GM23338 (cell line): ENCODE measurements around the gene FADD. TPM values are rescaled to one million over a fixed set of nuclear protein-coding genes. Genes with fewer than 3 reads are reported as not detected.

Experiments
- ATAC-seq: fragments of 200-7000 bp; cut with Tn5 transposase; 3 replicates; pipeline ENCODE4 v1.9.1; 2020
- DNase-seq: peaks from one replicate; pipeline ENCODE4 v3.0.0-alpha.2; 2015; ENCODE audit warnings: low spot score
- H2AFZ ChIP-seq: fragments of 200-600 bp; sonication (generic); 2 replicates; pipeline ENCODE4 v1.8.0; 2016; ENCODE audit warnings: antibody characterized with exemption, mild to moderate bottlenecking, moderate library complexity
- H3F3A ChIP-seq: fragments of 200-600 bp; sonication (generic); replicated peaks from 2 replicates; pipeline ENCODE4 v1.8.0; 2017; ENCODE audit warnings: antibody characterized with exemption, mixed run types, low read depth
- H3K27ac ChIP-seq: fragments of 200-600 bp; sonication (generic); 2 replicates; pipeline ENCODE4 v1.6.1; 2016; ENCODE audit warnings: low read depth
- H3K27me3 ChIP-seq: fragments of 200-600 bp; sonication (generic); 2 replicates; pipeline ENCODE4 v1.8.0; 2016; ENCODE audit warnings: mild to moderate bottlenecking, mixed run types, moderate library complexity; ENCODE audit not compliant: insufficient read depth
- H3K36me3 ChIP-seq: fragments of 200-600 bp; sonication (generic); 2 replicates; pipeline ENCODE4 v1.8.0; 2016; ENCODE audit warnings: mild to moderate bottlenecking; ENCODE audit not compliant: insufficient read depth
- H3K4me1 ChIP-seq: fragments of 200-600 bp; sonication (generic); 2 replicates; pipeline ENCODE4 v1.8.0; 2016; ENCODE audit warnings: mild to moderate bottlenecking, moderate library complexity; ENCODE audit not compliant: insufficient read depth
- H3K4me2 ChIP-seq: fragments of 200-600 bp; sonication (generic); 2 replicates; pipeline ENCODE4 v1.7.1; 2017; ENCODE audit warnings: mixed run types
- H3K4me3 ChIP-seq: fragments of 200-600 bp; sonication (generic); 2 replicates; pipeline ENCODE4 v1.6.1; 2016; ENCODE audit warnings: mixed run types
- H3K79me2 ChIP-seq: fragments of 200-600 bp; sonication (generic); replicated peaks from 2 replicates; pipeline ENCODE4 v1.8.0; 2017; ENCODE audit warnings: mild to moderate bottlenecking; ENCODE audit not compliant: insufficient read depth
- H3K9me2 ChIP-seq: fragments of 200-600 bp; sonication (generic); 2 replicates; pipeline ENCODE4 v1.8.0; 2017; ENCODE audit not compliant: insufficient read depth
- H4K20me1 ChIP-seq: fragments of 200-600 bp; sonication (generic); replicated peaks from 2 replicates; pipeline ENCODE4 v1.8.0; 2017; ENCODE audit warnings: mild to moderate bottlenecking; ENCODE audit not compliant: insufficient read depth
- H3K27ac Mint-ChIP-seq: 2 replicates; pipeline ENCODE4 v1.8.0; 2020; ENCODE audit warnings: inconsistent platforms, mild to moderate bottlenecking, moderate library complexity, mixed read lengths
- H3K27me3 Mint-ChIP-seq: 3 replicates; pipeline ENCODE4 v1.8.0; 2022; ENCODE audit warnings: low read depth, mild to moderate bottlenecking, moderate library complexity, mixed read lengths, inconsistent platforms; ENCODE audit not compliant: insufficient read depth, poor library complexity
- H3K36me3 Mint-ChIP-seq: 3 replicates; pipeline ENCODE4 v1.8.0; 2021; ENCODE audit warnings: low read depth, mild to moderate bottlenecking, inconsistent platforms, moderate library complexity, mixed read lengths
- H3K4me1 Mint-ChIP-seq: 3 replicates; pipeline ENCODE4 v1.8.0; 2020; ENCODE audit warnings: mild to moderate bottlenecking, inconsistent platforms, mixed read lengths
- H3K4me3 Mint-ChIP-seq: 3 replicates; pipeline ENCODE4 v1.8.0; 2021; ENCODE audit warnings: moderate library complexity, mild to moderate bottlenecking, inconsistent platforms, mixed read lengths
- H3K9me3 Mint-ChIP-seq: 3 replicates; pipeline ENCODE4 v1.8.0; 2020; ENCODE audit warnings: moderate library complexity, mild to moderate bottlenecking, inconsistent platforms, mixed read lengths
- EZH2 ChIP-seq: fragments of 200-600 bp; sonication (generic); IDR thresholded peaks from one replicate; pipeline ENCODE4 v1.8.0; 2017; ENCODE audit warnings: antibody characterized with exemption, mild to moderate bottlenecking, low read depth; ENCODE audit not compliant: unreplicated experiment
- EZH2phosphoT487 ChIP-seq: fragments of 200-600 bp; sonication (generic); IDR thresholded peaks from one replicate; pipeline ENCODE4 v1.8.1; 2018; ENCODE audit warnings: antibody characterized with exemption; ENCODE audit not compliant: unreplicated experiment
- POLR2AphosphoS5 ChIP-seq: IDR thresholded peaks from 2 replicates; pipeline ENCODE4 v1.6.1; 2016; ENCODE audit warnings: antibody characterized with exemption, low read depth
- ZNF114 ChIP-seq: fragments of 250-450 bp; sonication (Bioruptor Pico); IDR thresholded peaks from 2 replicates; pipeline ENCODE4 v1.5.0; 2020; ENCODE audit warnings: mild to moderate bottlenecking, moderate library complexity
- ZNF331 ChIP-seq: fragments of 250-450 bp; sonication (Bioruptor Pico); IDR thresholded peaks from 2 replicates; pipeline ENCODE4 v1.5.0; 2020; ENCODE audit warnings: low read depth, mild to moderate bottlenecking, moderate library complexity
- polyA plus RNA-seq: library from polyadenylated mRNA; unstranded; fragments of >200 nt; fragmentation: Nextera tagmentation; extraction: Ambion mirVana; gene quantifications from 2 replicates; pipeline ENCODE4 v1.2.1, GENCODE V29; 2016
- total RNA-seq: library from RNA; depleted of rRNA; stranded (reverse); fragments of >200 nt; shearing (Covaris generic); gene quantifications from 2 replicates; pipeline ENCODE4 v1.2.3, GENCODE V29; 2014
- TF ChIP-seq, protein P1 (sequence below): fragments of 250-450 bp; sonication (Bioruptor Pico); IDR thresholded peaks from 2 replicates; pipeline ENCODE4 v1.5.0; 2020; ENCODE audit warnings: mild to moderate bottlenecking, moderate library complexity
- TF ChIP-seq, protein P2 (sequence below), 2 experiments: fragments of 200-600 bp in 1 of 2; sonication (generic) in 1 of 2; conservative IDR thresholded peaks; 2 replicates each; pipeline versions ENCODE4 v1.5.1 to v1.6.1; 2016 to 2017; ENCODE audit warnings: antibody characterized with exemption in 2 of 2, low read depth in 2 of 2, mild to moderate bottlenecking in 2 of 2, moderate library complexity in 1 of 2

FADD gene
- total and polyA plus RNA-seq, 2 experiments from 2014 or later, result 19.7 to 65.8 TPM

DNA sequence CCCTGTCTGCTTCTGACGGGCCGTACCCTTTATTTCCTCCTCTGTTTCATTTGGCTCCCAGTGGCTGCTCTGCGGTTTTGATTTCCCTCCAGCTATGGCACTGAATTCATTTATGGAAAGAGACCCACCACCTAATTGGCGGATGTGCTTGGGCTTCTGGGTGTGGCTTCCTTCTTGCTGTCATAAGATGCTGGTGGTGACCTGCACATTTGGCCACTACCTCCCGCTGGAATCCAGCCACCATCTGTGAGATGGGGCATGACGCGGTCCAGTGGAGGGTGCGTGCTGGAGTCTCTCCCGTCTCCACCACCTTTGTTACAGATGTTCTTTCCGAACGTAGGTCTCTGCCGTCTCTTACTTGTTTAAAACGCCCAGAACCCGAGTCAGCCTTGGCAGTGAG is 47.7 kb upstream of the FADD start (continued):
- TF ChIP-seq, protein P1, sequence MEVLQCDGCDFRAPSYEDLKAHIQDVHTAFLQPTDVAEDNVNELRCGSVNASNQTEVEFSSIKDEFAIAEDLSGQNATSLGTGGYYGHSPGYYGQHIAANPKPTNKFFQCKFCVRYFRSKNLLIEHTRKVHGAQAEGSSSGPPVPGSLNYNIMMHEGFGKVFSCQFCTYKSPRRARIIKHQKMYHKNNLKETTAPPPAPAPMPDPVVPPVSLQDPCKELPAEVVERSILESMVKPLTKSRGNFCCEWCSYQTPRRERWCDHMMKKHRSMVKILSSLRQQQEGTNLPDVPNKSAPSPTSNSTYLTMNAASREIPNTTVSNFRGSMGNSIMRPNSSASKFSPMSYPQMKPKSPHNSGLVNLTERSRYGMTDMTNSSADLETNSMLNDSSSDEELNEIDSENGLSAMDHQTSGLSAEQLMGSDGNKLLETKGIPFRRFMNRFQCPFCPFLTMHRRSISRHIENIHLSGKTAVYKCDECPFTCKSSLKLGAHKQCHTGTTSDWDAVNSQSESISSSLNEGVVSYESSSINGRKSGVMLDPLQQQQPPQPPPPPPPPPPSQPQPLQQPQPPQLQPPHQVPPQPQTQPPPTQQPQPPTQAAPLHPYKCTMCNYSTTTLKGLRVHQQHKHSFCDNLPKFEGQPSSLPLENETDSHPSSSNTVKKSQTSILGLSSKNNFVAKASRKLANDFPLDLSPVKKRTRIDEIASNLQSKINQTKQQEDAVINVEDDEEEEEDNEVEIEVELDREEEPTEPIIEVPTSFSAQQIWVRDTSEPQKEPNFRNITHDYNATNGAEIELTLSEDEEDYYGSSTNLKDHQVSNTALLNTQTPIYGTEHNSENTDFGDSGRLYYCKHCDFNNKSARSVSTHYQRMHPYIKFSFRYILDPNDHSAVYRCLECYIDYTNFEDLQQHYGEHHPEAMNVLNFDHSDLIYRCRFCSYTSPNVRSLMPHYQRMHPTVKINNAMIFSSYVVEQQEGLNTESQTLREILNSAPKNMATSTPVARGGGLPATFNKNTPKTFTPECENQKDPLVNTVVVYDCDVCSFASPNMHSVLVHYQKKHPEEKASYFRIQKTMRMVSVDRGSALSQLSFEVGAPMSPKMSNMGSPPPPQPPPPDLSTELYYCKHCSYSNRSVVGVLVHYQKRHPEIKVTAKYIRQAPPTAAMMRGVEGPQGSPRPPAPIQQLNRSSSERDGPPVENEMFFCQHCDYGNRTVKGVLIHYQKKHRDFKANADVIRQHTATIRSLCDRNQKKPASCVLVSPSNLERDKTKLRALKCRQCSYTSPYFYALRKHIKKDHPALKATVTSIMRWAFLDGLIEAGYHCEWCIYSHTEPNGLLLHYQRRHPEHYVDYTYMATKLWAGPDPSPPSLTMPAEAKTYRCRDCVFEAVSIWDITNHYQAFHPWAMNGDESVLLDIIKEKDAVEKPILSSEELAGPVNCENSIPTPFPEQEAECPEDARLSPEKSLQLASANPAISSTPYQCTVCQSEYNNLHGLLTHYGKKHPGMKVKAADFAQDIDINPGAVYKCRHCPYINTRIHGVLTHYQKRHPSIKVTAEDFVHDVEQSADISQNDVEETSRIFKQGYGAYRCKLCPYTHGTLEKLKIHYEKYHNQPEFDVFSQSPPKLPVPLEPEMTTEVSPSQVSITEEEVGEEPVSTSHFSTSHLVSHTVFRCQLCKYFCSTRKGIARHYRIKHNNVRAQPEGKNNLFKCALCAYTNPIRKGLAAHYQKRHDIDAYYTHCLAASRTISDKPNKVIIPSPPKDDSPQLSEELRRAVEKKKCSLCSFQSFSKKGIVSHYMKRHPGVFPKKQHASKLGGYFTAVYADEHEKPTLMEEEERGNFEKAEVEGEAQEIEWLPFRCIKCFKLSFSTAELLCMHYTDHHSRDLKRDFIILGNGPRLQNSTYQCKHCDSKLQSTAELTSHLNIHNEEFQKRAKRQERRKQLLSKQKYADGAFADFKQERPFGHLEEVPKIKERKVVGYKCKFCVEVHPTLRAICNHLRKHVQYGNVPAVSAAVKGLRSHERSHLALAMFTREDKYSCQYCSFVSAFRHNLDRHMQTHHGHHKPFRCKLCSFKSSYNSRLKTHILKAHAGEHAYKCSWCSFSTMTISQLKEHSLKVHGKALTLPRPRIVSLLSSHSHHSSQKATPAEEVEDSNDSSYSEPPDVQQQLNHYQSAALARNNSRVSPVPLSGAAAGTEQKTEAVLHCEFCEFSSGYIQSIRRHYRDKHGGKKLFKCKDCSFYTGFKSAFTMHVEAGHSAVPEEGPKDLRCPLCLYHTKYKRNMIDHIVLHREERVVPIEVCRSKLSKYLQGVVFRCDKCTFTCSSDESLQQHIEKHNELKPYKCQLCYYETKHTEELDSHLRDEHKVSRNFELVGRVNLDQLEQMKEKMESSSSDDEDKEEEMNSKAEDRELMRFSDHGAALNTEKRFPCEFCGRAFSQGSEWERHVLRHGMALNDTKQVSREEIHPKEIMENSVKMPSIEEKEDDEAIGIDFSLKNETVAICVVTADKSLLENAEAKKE (CRISPR knock-in tag), result no peak

DNA sequence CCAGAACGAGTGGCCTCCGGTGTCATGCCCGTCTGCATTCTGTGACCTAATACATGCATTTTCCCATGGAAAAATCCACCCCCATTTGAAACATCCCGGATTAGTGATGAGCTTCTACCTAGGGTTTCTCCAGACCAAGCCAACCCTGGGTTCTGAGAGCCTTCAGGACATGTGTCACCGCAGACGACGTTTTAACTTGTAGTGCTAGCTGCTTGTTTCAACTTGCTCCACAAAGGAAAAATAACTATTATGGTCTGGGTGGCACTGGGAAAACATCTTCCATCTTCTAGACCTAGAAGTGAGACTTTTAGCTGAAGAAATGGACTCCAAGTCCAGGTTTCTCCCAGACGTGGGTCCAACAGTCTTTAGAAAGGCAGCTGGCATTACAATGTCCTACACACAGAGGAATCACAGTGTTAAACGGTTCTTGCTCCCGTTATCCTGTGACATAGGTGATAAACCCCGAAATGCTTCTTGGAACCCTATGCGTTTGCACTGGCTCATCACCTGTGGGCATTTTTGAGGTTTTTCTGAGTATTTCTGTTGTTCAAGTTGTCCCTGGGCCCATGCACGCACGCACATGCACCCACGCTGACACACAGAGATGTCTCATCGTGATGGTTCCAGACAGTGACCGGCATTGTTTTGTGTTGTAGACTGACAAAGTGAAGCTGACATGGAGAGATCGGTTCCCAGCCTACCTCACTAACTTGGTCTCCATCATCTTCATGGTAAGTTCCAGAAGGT is 46.6 kb upstream of the FADD start:
- Histone ChIP-seq H3K4me2 (no peak overlapping the region), H3F3A (no peaks in the 10 kb centered on the region), H3K36me3 (no peaks in the 10 kb centered on the region), H3K79me2 (no peaks in the 10 kb centered on the region), H4K20me1 (no peaks in the 10 kb centered on the region), H3K9me2 (no peaks in the 10 kb centered on the region), H2AFZ (no peak overlapping the region), H3K4me1 (no peaks in the 10 kb centered on the region), H3K27ac (no peak overlapping the region), H3K4me3 (no peak overlapping the region), H3K27me3 (no peaks in the 10 kb centered on the region)
- Mint-ChIP-seq H3K27me3 (peaks cover 13% of the 10 kb centered on the region), H3K4me3 (no peak overlapping the region), H3K36me3 (no peaks in the 10 kb centered on the region), H3K9me3 (no peaks in the 10 kb centered on the region), H3K27ac (no peak overlapping the region), H3K4me1 (peaks cover 4% of the 10 kb centered on the region; the same call in 1 of the 3 replicates)
- ATAC-seq, result no peak
- no peak for DNase-seq
- TF ChIP-seq ZNF331 (CRISPR knock-in tag) (no peak), POLR2AphosphoS5 (no peak), EZH2phosphoT487 (no peak), EZH2 (no peak), ZNF114 (CRISPR knock-in tag) (no peak)
- TF ChIP-seq, protein P1 (CRISPR knock-in tag), result no peak
- TF ChIP-seq, protein P2, sequence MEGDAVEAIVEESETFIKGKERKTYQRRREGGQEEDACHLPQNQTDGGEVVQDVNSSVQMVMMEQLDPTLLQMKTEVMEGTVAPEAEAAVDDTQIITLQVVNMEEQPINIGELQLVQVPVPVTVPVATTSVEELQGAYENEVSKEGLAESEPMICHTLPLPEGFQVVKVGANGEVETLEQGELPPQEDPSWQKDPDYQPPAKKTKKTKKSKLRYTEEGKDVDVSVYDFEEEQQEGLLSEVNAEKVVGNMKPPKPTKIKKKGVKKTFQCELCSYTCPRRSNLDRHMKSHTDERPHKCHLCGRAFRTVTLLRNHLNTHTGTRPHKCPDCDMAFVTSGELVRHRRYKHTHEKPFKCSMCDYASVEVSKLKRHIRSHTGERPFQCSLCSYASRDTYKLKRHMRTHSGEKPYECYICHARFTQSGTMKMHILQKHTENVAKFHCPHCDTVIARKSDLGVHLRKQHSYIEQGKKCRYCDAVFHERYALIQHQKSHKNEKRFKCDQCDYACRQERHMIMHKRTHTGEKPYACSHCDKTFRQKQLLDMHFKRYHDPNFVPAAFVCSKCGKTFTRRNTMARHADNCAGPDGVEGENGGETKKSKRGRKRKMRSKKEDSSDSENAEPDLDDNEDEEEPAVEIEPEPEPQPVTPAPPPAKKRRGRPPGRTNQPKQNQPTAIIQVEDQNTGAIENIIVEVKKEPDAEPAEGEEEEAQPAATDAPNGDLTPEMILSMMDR (conservative IDR thresholded peaks at IDR 0.05; ENCODE audit: low read depth in 2 of 2), result no peak
